ENCODE data around the gene ADD3.

ADD3 gene

DNA sequence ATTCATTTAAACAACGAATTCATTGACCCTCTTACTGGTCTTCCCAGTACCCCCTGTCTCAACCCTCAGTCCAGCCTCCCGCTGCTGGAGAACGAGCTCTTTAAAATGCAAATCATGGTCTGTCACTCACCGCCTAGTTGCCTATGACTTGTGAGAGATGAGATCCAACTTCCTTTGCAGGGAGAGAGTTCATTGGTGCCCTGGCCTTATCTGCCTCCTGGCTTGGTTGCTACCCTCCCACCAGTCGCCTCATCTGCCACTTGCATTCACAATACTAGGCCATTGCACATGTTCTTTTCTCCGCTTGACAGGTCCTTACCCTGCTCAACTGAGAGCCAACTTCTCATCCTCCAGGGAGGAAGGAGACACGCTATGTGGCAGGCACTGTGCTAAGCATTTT, 145.6 kb downstream of the ADD3 start:
- DNase-seq (no peak), ATAC-seq (no peak)

- ATAC-seq (no peak), DNase-seq (no peak)
Observed at GRCh38 chr10:110156046-110156445, 148.3 kb downstream of the ADD3 start.

- DNase-seq (no peak), ATAC-seq (no peak)
Observed at GRCh38 chr10:110158051-110159005, 150.5 kb downstream of the ADD3 start.

GRCh38 chr10:110160081-110160480, 152.3 kb downstream of the ADD3 start:
- ATAC-seq (no peak), DNase-seq (no peak)

DNA sequence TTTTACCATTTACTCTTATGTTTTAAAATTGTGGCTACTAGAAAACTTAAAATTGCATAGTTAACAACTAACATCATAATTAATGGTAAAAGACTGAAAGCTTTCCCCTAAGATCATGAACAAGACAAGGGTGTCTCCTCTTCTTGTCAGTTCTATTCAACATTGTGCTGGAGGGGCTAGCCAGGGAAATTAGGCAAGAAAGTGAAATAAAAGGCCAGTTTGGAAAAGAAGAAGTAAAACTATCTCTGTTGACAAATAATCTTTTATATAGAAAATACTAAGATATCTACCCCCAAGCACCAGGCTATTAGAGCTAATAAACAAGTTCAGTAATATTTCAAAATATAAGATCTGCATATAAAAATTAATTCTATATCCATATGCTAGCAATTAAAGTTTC, 152.7 kb downstream of the ADD3 start:
- DNase-seq (no peak), ATAC-seq (no peak)

DNA sequence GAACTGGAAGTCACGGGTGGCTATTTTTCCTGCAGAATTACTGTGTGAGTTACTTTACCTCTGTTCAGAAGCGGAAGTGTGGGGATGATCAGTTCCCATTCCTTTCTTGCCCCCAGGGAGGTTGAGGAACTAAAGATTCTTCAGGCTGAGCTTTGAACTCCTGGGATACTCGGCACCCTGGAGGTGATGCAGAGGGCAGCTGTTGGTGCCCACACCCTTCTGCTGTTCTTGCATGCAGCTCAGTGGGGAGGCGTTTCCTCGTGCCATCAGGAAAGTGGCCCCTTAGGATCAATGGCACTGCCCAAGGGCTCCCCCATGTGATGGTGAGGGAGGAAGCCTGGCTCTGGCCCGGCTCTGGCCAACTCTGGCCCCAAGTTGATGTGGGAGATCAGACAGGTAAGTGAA, 155.0 kb downstream of the ADD3 start:
- DNase-seq, result no peak
- ATAC-seq, result no peak

GRCh38 chr10:110163192-110163773, 155.5 kb downstream of the ADD3 start:
- no peak for DNase-seq
- no peak for ATAC-seq

- ATAC-seq, result no peak
- no peak for DNase-seq
Observed at GRCh38 chr10:110163841-110164240, 156.1 kb downstream of the ADD3 start.

GRCh38 chr10:110165239-110165638, 157.5 kb downstream of the ADD3 start:
- DNase-seq (no peak), ATAC-seq (peak; percentile 63)

DNA sequence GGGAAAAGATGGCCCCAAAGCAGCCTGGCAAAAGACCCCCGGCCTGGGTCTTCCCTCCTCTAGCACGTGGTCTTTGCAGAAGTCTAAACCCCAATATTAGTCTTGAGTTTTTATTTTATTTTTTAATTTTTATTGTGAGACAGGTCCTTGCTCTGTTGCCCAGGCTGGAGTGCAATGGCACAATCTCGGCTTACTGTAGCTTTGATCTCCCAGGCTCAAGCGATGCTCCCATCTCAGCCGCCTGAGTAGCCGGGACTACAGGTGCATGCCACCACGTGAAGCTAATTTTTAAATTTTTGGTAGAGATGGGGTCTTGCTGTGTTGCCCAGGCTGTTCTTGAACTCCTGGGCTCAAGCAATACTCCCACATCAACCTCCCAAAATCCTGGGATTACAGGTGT, 159.4 kb downstream of the ADD3 start:
- DNase-seq, result no peak
- ATAC-seq, result no peak

DNA sequence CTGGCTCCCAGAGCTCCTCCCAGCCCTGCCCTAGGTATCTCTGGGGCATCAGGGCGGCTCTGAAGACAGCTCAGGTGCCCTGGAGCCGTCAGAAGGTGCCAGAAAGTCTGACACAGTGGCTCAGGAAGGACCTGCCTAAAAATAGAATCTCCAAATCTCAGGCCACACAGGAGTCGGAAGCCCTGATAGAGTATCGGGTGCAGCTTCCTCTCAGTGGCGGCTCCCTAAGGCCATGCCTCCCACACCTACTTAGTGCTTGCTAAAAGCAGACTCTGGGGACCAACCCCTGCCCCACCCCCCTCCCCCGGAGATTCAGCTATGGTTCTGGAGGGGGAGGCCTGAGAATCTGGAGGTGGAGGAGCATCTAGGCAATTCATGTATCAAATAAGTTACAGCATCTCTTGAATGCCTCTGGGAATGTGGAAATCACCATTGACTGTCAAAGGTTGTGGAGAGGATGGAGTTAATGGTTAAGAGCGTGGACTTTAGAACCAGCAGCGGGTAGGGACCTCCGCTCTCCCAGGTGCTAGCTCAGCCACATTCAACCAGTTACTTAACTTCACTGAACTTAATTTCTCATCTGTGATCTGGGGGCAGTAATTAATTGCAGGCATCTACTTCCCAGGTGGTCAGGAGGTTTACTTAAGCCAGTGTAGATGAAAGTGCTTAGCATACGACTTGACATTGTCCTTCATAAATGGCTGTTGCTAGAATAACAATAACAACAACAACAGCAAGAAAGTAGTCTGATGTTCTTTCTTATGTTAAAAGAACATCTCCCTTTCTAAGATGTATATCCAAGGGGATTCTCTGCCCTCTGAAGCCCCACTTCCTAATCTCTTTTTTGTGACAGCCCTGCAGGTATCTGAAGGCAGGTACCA, 161.1 kb downstream of the ADD3 start:
- ATAC-seq (no peak), DNase-seq (no peak)

DNA sequence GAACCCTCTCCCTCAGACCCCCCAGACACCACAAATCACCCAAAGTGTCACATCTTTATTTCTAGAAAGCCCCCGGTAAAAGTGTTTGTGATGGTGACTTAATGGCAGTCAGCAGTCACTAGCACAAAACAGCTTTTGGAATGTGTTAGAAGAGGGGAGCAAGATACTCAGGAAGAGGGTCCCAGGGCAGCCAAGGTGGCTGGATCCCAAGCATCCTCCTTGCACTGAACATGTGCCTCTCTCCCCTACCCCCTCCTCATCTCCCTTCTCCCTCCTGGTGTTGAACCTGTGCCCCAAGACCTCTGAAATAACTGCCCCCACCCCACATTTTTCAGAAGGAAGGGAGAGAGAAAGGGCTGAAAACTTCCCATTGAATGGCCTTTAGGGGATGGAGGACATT, 161.8 kb downstream of the ADD3 start:
- DNase-seq, result no peak
- no peak for ATAC-seq

- ATAC-seq, result no peak
Observed at GRCh38 chr10:110170142-110170971, 162.6 kb downstream of the ADD3 start.

GRCh38 chr10:110171032-110171431, 163.2 kb downstream of the ADD3 start:
- no peak for DNase-seq
- ATAC-seq, result peak; percentile 32

More at GRCh38 chr10:110170142-110170971, 162.6 kb downstream of the ADD3 start:
- DNase-seq, result no peak

DNA sequence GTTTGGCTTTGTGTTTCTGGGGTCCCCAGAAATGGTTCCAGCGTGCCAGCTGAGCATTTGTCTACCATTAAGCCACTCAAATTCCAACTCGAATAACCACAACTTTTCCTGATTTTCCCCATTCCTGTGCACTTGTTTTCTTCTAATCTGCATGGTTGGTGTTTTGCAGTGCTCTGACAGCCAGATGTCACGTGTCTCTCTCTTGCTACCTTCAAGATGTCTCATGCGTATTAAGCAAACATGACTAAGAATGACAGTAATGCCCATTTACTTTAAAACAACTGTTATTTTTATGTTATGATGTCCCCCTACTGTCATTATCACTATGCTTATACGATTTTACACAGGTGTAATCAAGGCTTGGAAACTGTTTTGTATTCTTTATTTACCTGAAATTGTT, 164.4 kb downstream of the ADD3 start:
- DNase-seq (no peak), ATAC-seq (no peak)

GRCh38 chr10:110174201-110174600, 166.4 kb downstream of the ADD3 start:
- no peak for ATAC-seq

DNA sequence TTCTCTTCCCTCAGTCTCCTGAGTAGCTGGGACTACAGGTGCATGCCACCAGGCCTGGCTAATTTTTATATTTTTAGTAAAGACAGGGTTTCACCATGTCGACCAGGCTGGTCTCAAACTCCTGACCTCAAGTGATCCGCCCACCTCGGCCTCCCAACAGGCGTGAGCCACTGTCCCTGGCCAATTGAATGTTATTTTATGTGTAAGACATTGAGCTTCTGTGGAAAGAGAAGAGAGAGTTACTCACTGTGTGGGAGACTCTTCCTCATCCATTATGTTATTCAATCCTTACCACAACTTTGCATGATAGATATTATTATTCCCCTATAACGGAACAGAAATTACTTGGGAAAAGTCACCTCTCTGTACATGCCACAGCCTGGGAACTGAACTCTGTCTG, 167.0 kb downstream of the ADD3 start:
- no peak for ATAC-seq
- DNase-seq, result no peak

More at GRCh38 chr10:110174201-110174600, 166.4 kb downstream of the ADD3 start:
- DNase-seq, result no peak

DNA sequence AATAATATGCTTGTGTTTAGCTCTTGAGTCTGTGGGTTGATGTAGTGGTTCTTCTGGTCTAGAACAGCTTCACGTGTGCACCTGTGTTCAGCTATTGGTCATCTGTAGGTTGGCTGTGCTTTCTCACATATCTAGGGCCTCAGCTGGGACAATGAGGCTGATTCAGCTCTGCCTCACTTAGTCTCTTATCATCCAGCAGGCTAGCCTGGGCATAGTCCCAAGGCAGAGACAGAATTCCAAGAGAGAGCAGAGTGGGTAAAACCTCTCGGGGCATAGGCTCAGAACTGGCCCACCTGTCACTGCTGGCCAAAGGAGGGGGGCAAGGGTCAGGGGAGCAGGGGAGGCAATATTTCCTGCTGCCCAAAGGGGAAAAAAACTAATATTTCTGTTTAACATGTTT, 167.6 kb downstream of the ADD3 start:
- DNase-seq, result no peak
- ATAC-seq, result no peak

GRCh38 chr10:110176141-110177030, 168.6 kb downstream of the ADD3 start:
- DNase-seq (no peak), ATAC-seq (no peak)

DNA sequence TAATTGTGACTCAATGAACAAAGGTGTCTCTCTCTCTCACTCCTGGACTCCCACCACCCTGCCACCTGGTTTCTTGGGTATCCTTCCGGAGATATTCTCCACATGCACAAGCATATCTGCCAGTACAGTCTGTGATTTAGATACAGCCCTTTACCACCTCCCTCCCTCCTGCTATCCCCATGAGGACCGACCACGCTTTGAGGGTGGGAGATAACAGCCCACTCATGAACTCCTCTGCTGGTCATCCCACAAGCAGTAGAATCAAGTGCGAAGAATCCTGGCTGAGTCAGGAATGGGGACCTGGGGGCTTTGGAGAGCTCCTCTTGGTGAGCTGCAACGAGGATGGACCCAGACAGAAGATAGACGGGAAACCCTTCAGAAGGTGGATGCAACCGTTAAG, 171.4 kb downstream of the ADD3 start:
- DNase-seq (no peak), ATAC-seq (no peak)

- no peak for DNase-seq
- ATAC-seq, result peak; percentile 14
Observed at GRCh38 chr10:110181451-110181850, 173.7 kb downstream of the ADD3 start.
